Trophoblast cell (in vitro differentiated cells and primary cell): Measurements from ENCODE around the gene BECN2.
A peak's percentile ranks its signal among the peaks of the same experiment; 100 is the strongest.

Source experiments
- DNase-seq, 2 donors: peaks; one replicate each; pipeline ENCODE4 v3.0.0-alpha.2; 2016
- H2AFZ ChIP-seq: 2 replicates; pipeline ENCODE4 v1.6.1; 2013; ENCODE audit warnings: low read length, moderate library complexity, mild to moderate bottlenecking; ENCODE audit not compliant: insufficient read depth, poor library complexity
- H2AK5ac ChIP-seq: 2 replicates; pipeline ENCODE4 v1.6.1; 2013; ENCODE audit warnings: mild to moderate bottlenecking, low read length
- H2BK120ac ChIP-seq: 2 replicates; pipeline ENCODE4 v1.6.1; 2013; ENCODE audit warnings: low read length, mild to moderate bottlenecking, moderate library complexity; ENCODE audit not compliant: insufficient read depth, poor library complexity
- H2BK12ac ChIP-seq: 2 replicates; pipeline ENCODE4 v1.6.1; 2013; ENCODE audit warnings: mild to moderate bottlenecking, low read length, moderate library complexity
- H2BK5ac ChIP-seq: 2 replicates; pipeline ENCODE4 v1.6.1; 2013; ENCODE audit warnings: low read length, low read depth, moderate library complexity, mild to moderate bottlenecking; ENCODE audit not compliant: poor library complexity
- H3K14ac ChIP-seq: 2 replicates; pipeline ENCODE4 v1.6.1; 2013; ENCODE audit warnings: mild to moderate bottlenecking, low read length
- H3K18ac ChIP-seq: 2 replicates; pipeline ENCODE4 v1.6.1; 2013; ENCODE audit warnings: mild to moderate bottlenecking, low read length
- H3K23ac ChIP-seq: 2 replicates; pipeline ENCODE4 v1.6.1; 2013; ENCODE audit warnings: low read length
- H3K27ac ChIP-seq: 2 replicates; pipeline ENCODE4 v1.5.1; 2013; ENCODE audit warnings: low read depth, mild to moderate bottlenecking, inconsistent platforms, low read length, moderate library complexity
- H3K27me3 ChIP-seq: 2 replicates; pipeline ENCODE4 v1.6.1; 2013; ENCODE audit warnings: inconsistent platforms, mild to moderate bottlenecking, low read length, moderate library complexity; ENCODE audit not compliant: insufficient read depth
- H3K36me3 ChIP-seq, 2 experiments: 1 replicate in 1 of 2; 2 replicates in 1 of 2; pipeline ENCODE4 v1.6.1; 2013; ENCODE audit warnings: low read length in 2 of 2, mild to moderate bottlenecking in 2 of 2, moderate library complexity in 1 of 2; ENCODE audit not compliant: insufficient read depth in 2 of 2, control insufficient read depth in 1 of 2
- H3K4ac ChIP-seq: 2 replicates; pipeline ENCODE4 v1.6.1; 2013; ENCODE audit warnings: low read depth, mild to moderate bottlenecking, low read length, moderate library complexity
- H3K4me1 ChIP-seq, 2 experiments: 1 replicate in 1 of 2; 2 replicates in 1 of 2; pipeline ENCODE4 v1.6.1; 2013; ENCODE audit warnings: low read length in 2 of 2, mild to moderate bottlenecking in 2 of 2, moderate library complexity in 1 of 2; ENCODE audit not compliant: insufficient read depth in 2 of 2, control insufficient read depth in 1 of 2
- H3K4me2 ChIP-seq: 2 replicates; pipeline ENCODE4 v1.6.1; 2013; ENCODE audit warnings: inconsistent platforms, mild to moderate bottlenecking, low read length, moderate library complexity
- H3K4me3 ChIP-seq: 2 replicates; pipeline ENCODE4 v1.5.1; 2013; ENCODE audit warnings: mild to moderate bottlenecking, low read depth, low read length, inconsistent platforms
- H3K79me1 ChIP-seq: one replicate; pipeline ENCODE4 v1.6.1; 2013; ENCODE audit warnings: low read length
- H3K79me2 ChIP-seq: 2 replicates; pipeline ENCODE4 v1.6.1; 2013; ENCODE audit warnings: low read length, mild to moderate bottlenecking; ENCODE audit not compliant: control insufficient read depth, insufficient read depth, poor library complexity
- H3K9ac ChIP-seq: 2 replicates; pipeline ENCODE4 v1.6.1; 2013; ENCODE audit warnings: mild to moderate bottlenecking, low read length
- H3K9me3 ChIP-seq: 2 replicates; pipeline ENCODE4 v1.6.1; 2013; ENCODE audit warnings: low read depth, mild to moderate bottlenecking, control low read depth, inconsistent platforms, low read length; ENCODE audit not compliant: insufficient read depth
- H4K12ac ChIP-seq: 2 replicates; pipeline ENCODE4 v1.6.1; 2013; ENCODE audit warnings: low read depth, mild to moderate bottlenecking, low read length, moderate library complexity
- H4K8ac ChIP-seq: 2 replicates; pipeline ENCODE4 v1.6.1; 2013; ENCODE audit warnings: low read depth, mild to moderate bottlenecking, low read length, moderate library complexity
- H4K91ac ChIP-seq: one replicate; pipeline ENCODE4 v1.6.1; 2013; ENCODE audit warnings: low read depth, mild to moderate bottlenecking, low read length, moderate library complexity
- WGBS: extraction: QIAGEN DNeasy Blood & Tissue Kit; methylation state at CpG from one replicate; pipeline ENCODE4 v1.1.7; 2013; ENCODE audit warnings: missing lambda C conversion rate; ENCODE audit not compliant: insufficient read length, insufficient coverage; ENCODE audit errors: extremely low coverage; 5-methylcytosine and 5-hydroxymethylcytosine counted together

The BECN2 gene

DNA sequence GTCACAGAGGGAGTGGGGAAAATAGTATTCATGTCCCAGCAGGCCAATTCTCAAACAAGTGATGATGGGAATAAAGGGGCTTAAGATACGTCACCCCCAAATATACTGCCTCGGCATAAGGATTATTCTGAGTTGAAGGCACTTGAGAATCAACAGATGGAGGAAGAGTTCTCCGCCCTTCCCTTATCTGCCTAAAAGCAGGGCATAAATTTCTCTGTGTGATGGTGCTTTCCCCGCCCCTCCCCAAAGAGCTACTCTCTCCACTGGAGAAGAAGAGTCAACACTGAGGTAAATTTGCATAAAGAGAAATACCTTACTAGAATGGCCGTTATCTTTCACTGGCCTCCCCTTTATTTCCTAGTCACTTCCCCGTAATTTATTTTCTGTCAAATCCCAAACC is 18.7 kb downstream of the BECN2 start:
- Histone ChIP-seq H3K9me3 (no peaks in the 10 kb centered on the region), H2BK120ac (no peak overlapping the region), H3K27ac (no peak overlapping the region), H3K23ac (no peak overlapping the region), H4K91ac (no peak overlapping the region), H3K14ac (no peak overlapping the region), H3K9ac (no peak overlapping the region), H3K27me3 (no peaks in the 10 kb centered on the region), H3K4me2 (no peak overlapping the region), H3K4ac (no peak overlapping the region), H4K8ac (no peak overlapping the region), H3K4me3 (no peak overlapping the region), H2AFZ (no peak overlapping the region), H2BK12ac (no peak overlapping the region), H3K4me1 (peaks cover 0 to 5% of the 10 kb centered on the region in 2 experiments), H2BK5ac (no peak overlapping the region), H3K79me2 (no peaks in the 10 kb centered on the region), H3K36me3 (no peaks in the 10 kb centered on the region), H3K18ac (no peak overlapping the region), H2AK5ac (no peak overlapping the region), H4K12ac (no peak overlapping the region), H3K79me1 (no peaks in the 10 kb centered on the region)
- no CpG with 5 or more reads among the region's 6 CpGs for WGBS
- no peak for DNase-seq

- Histone ChIP-seq H3K27ac (no peak overlapping the region), H3K4me2 (no peak overlapping the region), H3K9me3 (no peaks in the 10 kb centered on the region), H2BK120ac (no peak overlapping the region), H2AK5ac (no peak overlapping the region), H3K9ac (no peak overlapping the region), H3K27me3 (no peaks in the 10 kb centered on the region), H3K79me2 (no peaks in the 10 kb centered on the region), H3K18ac (no peak overlapping the region), H2BK12ac (no peak overlapping the region), H2BK5ac (no peak overlapping the region), H3K23ac (no peak overlapping the region), H4K12ac (no peak overlapping the region), H4K91ac (no peak overlapping the region), H3K4me3 (no peak overlapping the region), H3K79me1 (no peaks in the 10 kb centered on the region), H2AFZ (no peak overlapping the region), H4K8ac (no peak overlapping the region), H3K14ac (no peak overlapping the region), H3K4ac (no peak overlapping the region), H3K4me1 (no peaks in the 10 kb centered on the region), H3K36me3 (no peaks in the 10 kb centered on the region)
- DNase-seq = no peak
- no CpG with 5 or more reads among the region's 18 CpGs for WGBS
Observed at GRCh38 chr1:241979071-241979470, 21.5 kb downstream of the BECN2 start.

- Histone ChIP-seq H3K18ac (no peak overlapping the region), H4K91ac (no peak overlapping the region), H3K27ac (no peak overlapping the region), H2AFZ (no peak overlapping the region), H4K8ac (no peak overlapping the region), H3K36me3 (no peaks in the 10 kb centered on the region), H3K4me1 (no peaks in the 10 kb centered on the region), H2BK5ac (no peak overlapping the region), H3K4me3 (no peak overlapping the region), H3K23ac (no peak overlapping the region), H3K9ac (no peak overlapping the region), H3K79me1 (no peaks in the 10 kb centered on the region), H3K9me3 (no peaks in the 10 kb centered on the region), H3K4me2 (no peak overlapping the region), H2BK12ac (no peak overlapping the region), H4K12ac (no peak overlapping the region), H2AK5ac (no peak overlapping the region), H3K4ac (no peak overlapping the region), H3K79me2 (no peaks in the 10 kb centered on the region), H3K14ac (no peak overlapping the region), H3K27me3 (no peaks in the 10 kb centered on the region), H2BK120ac (no peak overlapping the region)
- WGBS = no CpG with 5 or more reads among the region's 1 CpG
- no peak for DNase-seq
Observed at GRCh38 chr1:241979926-241980325, 22.4 kb downstream of the BECN2 start.

DNA sequence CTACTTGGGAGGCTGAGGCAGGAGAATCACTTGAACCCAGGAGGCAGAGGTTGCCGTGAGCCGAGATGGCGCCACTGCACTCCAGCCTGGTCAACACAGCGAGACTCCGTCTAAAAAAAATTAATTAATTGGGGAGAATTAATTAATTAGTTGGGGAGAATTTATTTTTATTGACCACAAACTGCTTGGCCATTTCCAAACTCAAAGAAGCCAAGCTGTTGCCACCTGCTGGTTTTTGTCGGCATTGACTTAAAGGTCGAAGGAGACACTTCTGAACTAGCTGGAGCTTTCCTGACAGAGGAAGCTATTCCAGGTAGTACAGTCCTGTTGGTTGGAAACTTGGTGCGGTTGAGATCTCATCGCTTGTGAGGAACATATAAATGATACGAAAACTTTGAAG is 28.2 kb downstream of the BECN2 start:
- Histone ChIP-seq H3K23ac (no peak overlapping the region), H3K27me3 (no peaks in the 10 kb centered on the region), H3K9me3 (no peaks in the 10 kb centered on the region), H4K12ac (no peak overlapping the region), H3K36me3 (no peaks in the 10 kb centered on the region), H4K91ac (no peak overlapping the region), H3K79me1 (no peaks in the 10 kb centered on the region), H2AFZ (no peak overlapping the region), H2AK5ac (no peak overlapping the region), H3K14ac (no peak overlapping the region), H4K8ac (no peak overlapping the region), H3K4me3 (no peak overlapping the region), H3K27ac (no peak overlapping the region), H2BK12ac (no peak overlapping the region), H3K4me2 (no peak overlapping the region), H3K4me1 (peaks cover 2 to 4% of the 10 kb centered on the region in 2 experiments), H3K9ac (no peak overlapping the region), H3K18ac (no peak overlapping the region), H3K4ac (no peak overlapping the region), H3K79me2 (no peaks in the 10 kb centered on the region), H2BK5ac (no peak overlapping the region), H2BK120ac (no peak overlapping the region)
- DNase-seq = peak in 1 of 2 donors; percentile 77
- WGBS = no CpG with 5 or more reads among the region's 10 CpGs
